ENCODE data around the gene KANK4. TPM values are rescaled to one million over a fixed set of nuclear protein-coding genes. Genes with fewer than 3 reads are reported as not detected.

KANK4 gene
- total and polyA plus RNA-seq, 2 donors (not counting 1 experiment from before 2014, with no cell fraction given) = not detected

DNA sequence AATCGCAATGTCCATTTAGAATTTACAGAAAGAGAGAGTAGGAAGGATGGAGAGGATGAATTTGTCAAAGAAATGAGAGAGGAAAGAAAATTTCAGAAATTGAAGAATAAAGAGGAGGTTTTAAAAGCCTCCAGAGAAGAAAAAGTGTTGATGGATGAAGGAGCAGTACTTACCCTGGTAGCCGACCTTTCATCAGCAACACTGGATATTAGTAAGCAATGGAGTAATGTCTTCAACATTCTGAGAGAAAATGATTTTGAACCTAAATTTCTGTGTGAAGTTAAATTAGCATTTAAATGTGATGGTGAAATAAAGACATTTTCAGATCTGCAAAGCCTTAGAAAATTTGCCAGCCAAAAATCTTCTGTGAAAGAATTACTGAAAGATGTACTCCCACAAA is 112.0 kb downstream of the KANK4 start:
- no peak overlapping the region for H3K4me2 ChIP-seq (ENCODE audit: extremely low read depth, insufficient read depth, low read length)
- no peaks in the 10 kb centered on the region for H3K79me2 ChIP-seq (ENCODE audit: control insufficient read depth, insufficient read depth, low read length)
- no peaks in the 10 kb centered on the region for H4K20me1 ChIP-seq (ENCODE audit: control insufficient read depth, extremely low read depth, insufficient read depth, low read length)
- H3K9me3 ChIP-seq (ENCODE audit: control insufficient read depth, insufficient read depth, low read depth, low read length) = no peaks in the 10 kb centered on the region
- no peaks in the 10 kb centered on the region for H3K4me1 ChIP-seq (ENCODE audit: control insufficient read depth, extremely low read depth, insufficient read depth, low read length)
- TF ChIP-seq, protein P1, sequence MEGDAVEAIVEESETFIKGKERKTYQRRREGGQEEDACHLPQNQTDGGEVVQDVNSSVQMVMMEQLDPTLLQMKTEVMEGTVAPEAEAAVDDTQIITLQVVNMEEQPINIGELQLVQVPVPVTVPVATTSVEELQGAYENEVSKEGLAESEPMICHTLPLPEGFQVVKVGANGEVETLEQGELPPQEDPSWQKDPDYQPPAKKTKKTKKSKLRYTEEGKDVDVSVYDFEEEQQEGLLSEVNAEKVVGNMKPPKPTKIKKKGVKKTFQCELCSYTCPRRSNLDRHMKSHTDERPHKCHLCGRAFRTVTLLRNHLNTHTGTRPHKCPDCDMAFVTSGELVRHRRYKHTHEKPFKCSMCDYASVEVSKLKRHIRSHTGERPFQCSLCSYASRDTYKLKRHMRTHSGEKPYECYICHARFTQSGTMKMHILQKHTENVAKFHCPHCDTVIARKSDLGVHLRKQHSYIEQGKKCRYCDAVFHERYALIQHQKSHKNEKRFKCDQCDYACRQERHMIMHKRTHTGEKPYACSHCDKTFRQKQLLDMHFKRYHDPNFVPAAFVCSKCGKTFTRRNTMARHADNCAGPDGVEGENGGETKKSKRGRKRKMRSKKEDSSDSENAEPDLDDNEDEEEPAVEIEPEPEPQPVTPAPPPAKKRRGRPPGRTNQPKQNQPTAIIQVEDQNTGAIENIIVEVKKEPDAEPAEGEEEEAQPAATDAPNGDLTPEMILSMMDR (conservative IDR thresholded peaks at IDR 0.05 in 1 of 2, IDR thresholded peaks at IDR 0.05 in 1 of 2; ENCODE audit: low read depth in 1 of 2, low read length in 2 of 2) = no peak
- TF ChIP-seq EZH2 (IDR thresholded peaks at IDR 0.05; ENCODE audit: low read length, missing control alignments) = no peak
- H3K9ac ChIP-seq (ENCODE audit: insufficient read depth, low read length) = no peak overlapping the region
- no peaks in the 10 kb centered on the region for H3K36me3 ChIP-seq (ENCODE audit: control insufficient read depth, insufficient read depth, low read length)
- DNase-seq (ENCODE audit: low read depth in 2 of 2) = no peak
- H3K27me3 ChIP-seq (ENCODE audit: control insufficient read depth, insufficient read depth, low read length) = no peaks in the 10 kb centered on the region
- H3K4me3 ChIP-seq (replicated peaks in 1 of 4; ENCODE audit: control extremely low read depth in 1 of 4, insufficient read depth in 1 of 4, low read depth in 3 of 4, low read length in 4 of 4) = no peak overlapping the region
- H2AFZ ChIP-seq (ENCODE audit: low read length) = no peak overlapping the region
- H3K27ac ChIP-seq (ENCODE audit: insufficient read depth, low read length) = no peak overlapping the region

DNA sequence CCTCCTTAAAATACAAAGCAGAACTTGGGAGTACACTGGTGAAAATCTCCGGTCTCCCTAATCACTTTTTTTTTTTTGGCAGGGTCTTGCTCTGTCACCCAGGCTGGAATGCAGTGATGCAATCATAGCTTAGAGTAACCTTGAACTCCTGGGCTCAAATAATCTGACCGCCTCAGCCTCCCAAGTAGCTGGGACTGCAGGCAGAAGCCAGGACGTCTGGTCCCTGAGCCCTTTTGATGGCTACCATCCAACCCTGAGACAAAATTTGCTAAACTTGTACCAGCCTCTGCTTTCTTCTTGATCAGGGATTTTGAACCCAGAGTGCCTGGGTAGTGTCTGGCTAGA is 120.5 kb downstream of the KANK4 start:
- no peak overlapping the region for H3K4me3 ChIP-seq (replicated peaks in 1 of 4; ENCODE audit: control extremely low read depth in 1 of 4, insufficient read depth in 1 of 4, low read depth in 3 of 4, low read length in 4 of 4)
- no peak overlapping the region for H2AFZ ChIP-seq (ENCODE audit: low read length)
- H4K20me1 ChIP-seq (ENCODE audit: control insufficient read depth, extremely low read depth, insufficient read depth, low read length) = no peaks in the 10 kb centered on the region
- H3K9me3 ChIP-seq (ENCODE audit: control insufficient read depth, insufficient read depth, low read depth, low read length) = no peaks in the 10 kb centered on the region
- no peaks in the 10 kb centered on the region for H3K36me3 ChIP-seq (ENCODE audit: control insufficient read depth, insufficient read depth, low read length)
- no peaks in the 10 kb centered on the region for H3K27me3 ChIP-seq (ENCODE audit: control insufficient read depth, insufficient read depth, low read length)
- no peaks in the 10 kb centered on the region for H3K4me1 ChIP-seq (ENCODE audit: control insufficient read depth, extremely low read depth, insufficient read depth, low read length)
- no peak for TF ChIP-seq EZH2 (IDR thresholded peaks at IDR 0.05; ENCODE audit: low read length, missing control alignments)
- TF ChIP-seq, protein P1 (conservative IDR thresholded peaks at IDR 0.05 in 1 of 2, IDR thresholded peaks at IDR 0.05 in 1 of 2; ENCODE audit: low read depth in 1 of 2, low read length in 2 of 2) = no peak
- H3K27ac ChIP-seq (ENCODE audit: insufficient read depth, low read length) = no peak overlapping the region
- DNase-seq (ENCODE audit: low read depth in 2 of 2) = peak; percentile 20 to 31
- H3K79me2 ChIP-seq (ENCODE audit: control insufficient read depth, insufficient read depth, low read length) = no peaks in the 10 kb centered on the region
- H3K4me2 ChIP-seq (ENCODE audit: extremely low read depth, insufficient read depth, low read length) = no peak overlapping the region
- H3K9ac ChIP-seq (ENCODE audit: insufficient read depth, low read length) = no peak overlapping the region

DNA sequence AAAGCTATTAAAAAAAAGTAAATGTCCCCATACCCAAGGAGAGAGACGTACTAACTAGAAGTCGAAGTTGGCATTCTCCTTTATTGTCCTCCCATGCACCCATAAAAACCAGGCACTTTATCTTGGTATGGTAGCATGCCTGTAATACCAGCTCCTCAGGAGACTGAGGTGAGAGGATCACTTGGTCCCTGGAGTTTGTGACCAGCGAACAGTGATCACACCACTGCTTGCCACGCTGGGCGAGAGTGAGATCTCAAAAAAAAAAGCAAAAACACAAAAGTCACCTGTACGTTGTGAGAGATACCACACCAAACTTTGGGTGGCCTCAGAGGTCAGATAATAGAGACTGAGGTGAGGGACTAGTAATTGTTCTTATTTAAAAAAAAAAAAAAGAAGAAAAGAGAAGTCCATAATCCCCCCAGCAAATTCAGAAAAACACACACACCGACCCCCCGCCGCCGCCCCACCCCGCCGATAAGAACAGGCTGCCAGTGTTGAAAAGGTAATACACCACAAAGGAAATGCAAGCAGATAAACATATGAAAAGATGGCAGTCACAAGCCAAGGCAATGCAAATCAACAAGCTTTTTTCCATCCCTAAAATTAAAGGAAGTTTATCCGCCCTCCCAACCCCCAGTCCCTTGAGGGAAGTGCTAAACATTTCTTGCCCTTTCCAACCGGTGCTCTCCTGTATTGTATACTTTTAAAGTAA is 121.0 kb downstream of the KANK4 start:
- H3K4me3 ChIP-seq (replicated peaks in 1 of 4; ENCODE audit: control extremely low read depth in 1 of 4, insufficient read depth in 1 of 4, low read depth in 3 of 4, low read length in 4 of 4) = no peak overlapping the region
- H3K27me3 ChIP-seq (ENCODE audit: control insufficient read depth, insufficient read depth, low read length) = no peaks in the 10 kb centered on the region
- H3K4me2 ChIP-seq (ENCODE audit: extremely low read depth, insufficient read depth, low read length) = no peak overlapping the region
- TF ChIP-seq, protein P1 (conservative IDR thresholded peaks at IDR 0.05 in 1 of 2, IDR thresholded peaks at IDR 0.05 in 1 of 2; ENCODE audit: low read depth in 1 of 2, low read length in 2 of 2) = no peak
- no peak for TF ChIP-seq EZH2 (IDR thresholded peaks at IDR 0.05; ENCODE audit: low read length, missing control alignments)
- no peaks in the 10 kb centered on the region for H3K9me3 ChIP-seq (ENCODE audit: control insufficient read depth, insufficient read depth, low read depth, low read length)
- no peak overlapping the region for H3K27ac ChIP-seq (ENCODE audit: insufficient read depth, low read length)
- H3K36me3 ChIP-seq (ENCODE audit: control insufficient read depth, insufficient read depth, low read length) = no peaks in the 10 kb centered on the region
- DNase-seq (ENCODE audit: low read depth in 2 of 2) = no peak
- no peak overlapping the region for H3K9ac ChIP-seq (ENCODE audit: insufficient read depth, low read length)
- no peaks in the 10 kb centered on the region for H3K79me2 ChIP-seq (ENCODE audit: control insufficient read depth, insufficient read depth, low read length)
- no peaks in the 10 kb centered on the region for H3K4me1 ChIP-seq (ENCODE audit: control insufficient read depth, extremely low read depth, insufficient read depth, low read length)
- H4K20me1 ChIP-seq (ENCODE audit: control insufficient read depth, extremely low read depth, insufficient read depth, low read length) = no peaks in the 10 kb centered on the region
- no peak overlapping the region for H2AFZ ChIP-seq (ENCODE audit: low read length)

All from fibroblast of lung (primary cell).